CD14-positive monocyte (primary cell): Measurements from ENCODE around the gene NTF4. TPM values are rescaled to one million over a fixed set of nuclear protein-coding genes. Genes with fewer than 3 reads are reported as not detected.

Source experiments
- DNase-seq, 3 donors: peaks; one replicate each; pipeline ENCODE4 v3.0.0-alpha.2; 2011 to 2022
- H2AFZ ChIP-seq: 2 replicates; pipeline ENCODE4 v1.6.0; 2012; ENCODE audit warnings: mild to moderate bottlenecking, low read depth, low read length, inconsistent platforms; ENCODE audit not compliant: insufficient read depth, poor library complexity, severe bottlenecking
- H3K27ac ChIP-seq, 2 donors: 1 replicate in 1 of 2; 2 replicates in 1 of 2; pipeline ENCODE4 v1.5.1; 2012 to 2013; ENCODE audit warnings: low read length in 2 of 2, control low read depth in 1 of 2, inconsistent platforms in 1 of 2, low read depth in 1 of 2, mild to moderate bottlenecking in 1 of 2
- H3K27me3 ChIP-seq, 2 donors: one replicate each; pipeline versions ENCODE4 v1.6.0 to v1.6.1; 2011 to 2013; ENCODE audit warnings: low read length in 2 of 2; ENCODE audit not compliant: control insufficient read depth in 2 of 2, insufficient read depth in 2 of 2
- H3K36me3 ChIP-seq, 2 donors: replicated peaks in 1 of 2; 1 replicate in 1 of 2; 2 replicates in 1 of 2; pipeline versions ENCODE4 v1.5.1 to v1.6.1; 2012 to 2013; ENCODE audit warnings: low read length in 2 of 2, control low read depth in 1 of 2, inconsistent platforms in 1 of 2, mild to moderate bottlenecking in 1 of 2; ENCODE audit not compliant: insufficient read depth in 2 of 2, control insufficient read depth in 1 of 2
- H3K4me1 ChIP-seq, 2 donors: 1 replicate in 1 of 2; 2 replicates in 1 of 2; pipeline versions ENCODE4 v1.5.1 to v1.6.1; 2012 to 2013; ENCODE audit warnings: low read length in 2 of 2, control low read depth in 1 of 2, inconsistent platforms in 1 of 2, mild to moderate bottlenecking in 1 of 2, moderate library complexity in 1 of 2; ENCODE audit not compliant: insufficient read depth in 2 of 2, control insufficient read depth in 1 of 2
- H3K4me2 ChIP-seq: replicated peaks from 2 replicates; pipeline ENCODE3; 2012; ENCODE audit warnings: low read length, moderate library complexity, mild to moderate bottlenecking; ENCODE audit not compliant: poor library complexity, severe bottlenecking; ENCODE audit errors: extremely low read depth
- H3K4me3 ChIP-seq, 3 experiments: fragments of 200-600 bp in 1 of 3; sonication (generic) in 1 of 3; replicated peaks in 1 of 3; 1 replicate in 2 of 3; 2 replicates in 1 of 3; pipeline ENCODE4 v1.5.1; 2011 to 2013; ENCODE audit warnings: low read length in 3 of 3, mild to moderate bottlenecking in 3 of 3, control low read depth in 2 of 3, low read depth in 2 of 3, inconsistent platforms in 1 of 3, moderate library complexity in 1 of 3
- H3K79me2 ChIP-seq: 2 replicates; pipeline ENCODE4 v1.6.0; 2012; ENCODE audit warnings: mild to moderate bottlenecking, control low read depth, inconsistent platforms, low read length, moderate library complexity; ENCODE audit not compliant: insufficient read depth
- H3K9ac ChIP-seq: 2 replicates; pipeline ENCODE4 v1.6.0; 2017; ENCODE audit warnings: low read length, mild to moderate bottlenecking; ENCODE audit not compliant: insufficient read depth, poor library complexity, severe bottlenecking
- H3K9me3 ChIP-seq, 2 donors: replicated peaks in 1 of 2; 1 replicate in 1 of 2; 2 replicates in 1 of 2; pipeline versions ENCODE4 v1.5.1 to v1.6.1; 2012 to 2013; ENCODE audit warnings: low read length in 2 of 2, control low read depth in 1 of 2; ENCODE audit not compliant: control insufficient read depth in 1 of 2, insufficient read depth in 1 of 2
- H4K20me1 ChIP-seq: 2 replicates; pipeline ENCODE4 v1.6.0; 2012; ENCODE audit warnings: mild to moderate bottlenecking, low read length, control low read depth, moderate library complexity; ENCODE audit not compliant: insufficient read depth
- H3K27ac Mint-ChIP-seq, 7 donors: one replicate each; pipeline ENCODE4 v1.8.0; 2020; ENCODE audit warnings: mild to moderate bottlenecking in 7 of 7, mixed read lengths in 7 of 7, moderate library complexity in 6 of 7, inconsistent platforms in 2 of 7
- H3K27me3 Mint-ChIP-seq, 3 donors: one replicate each; pipeline ENCODE4 v1.8.0; 2021 to 2022; ENCODE audit warnings: low read depth in 3 of 3, mild to moderate bottlenecking in 3 of 3, mixed read lengths in 3 of 3, moderate library complexity in 3 of 3, inconsistent platforms in 1 of 3
- H3K36me3 Mint-ChIP-seq, 2 donors: one replicate each; pipeline ENCODE4 v1.8.0; 2020; ENCODE audit warnings: mixed read lengths in 2 of 2, inconsistent platforms in 1 of 2, mild to moderate bottlenecking in 1 of 2
- H3K4me1 Mint-ChIP-seq: one replicate; pipeline ENCODE4 v1.8.0; 2020; ENCODE audit warnings: mild to moderate bottlenecking, mixed read lengths
- H3K4me3 Mint-ChIP-seq, 2 donors: one replicate each; pipeline ENCODE4 v1.8.0; 2020; ENCODE audit warnings: mild to moderate bottlenecking in 2 of 2, mixed read lengths in 2 of 2, moderate library complexity in 1 of 2
- H3K9me3 Mint-ChIP-seq, 7 donors: one replicate each; pipeline ENCODE4 v1.8.0; 2020 to 2022; ENCODE audit warnings: mixed read lengths in 7 of 7, mild to moderate bottlenecking in 6 of 7, moderate library complexity in 6 of 7, inconsistent platforms in 2 of 7
- CTCF ChIP-seq: fragments of 200-600 bp; IDR thresholded peaks from one replicate; pipeline ENCODE4 v1.8.0; 2022; ENCODE audit warnings: antibody characterized with exemption, mild to moderate bottlenecking
- WGBS: methylation state at CpG from one replicate; pipeline ENCODE4 v1.1.5; 2013; ENCODE audit warnings: missing lambda C conversion rate; ENCODE audit not compliant: insufficient coverage; 5-methylcytosine and 5-hydroxymethylcytosine counted together
- intact Hi-C, 2 donors: fragments of 100-400 bp; cut with micrococcal nuclease; formaldehyde crosslinking; loops; one replicate each; pipeline versions ENCODE4 v1.15.0 to v1.15.1; 2023
- polyA plus RNA-seq, 3 donors: library from polyadenylated mRNA; depleted of rRNA in 1 of 3; unstranded in 2 of 3; stranded (reverse) in 1 of 3; fragments of 300-500 nt in 2 of 3; fragments of >200 nt in 1 of 3; fragmentation: Illumina TruSeq in 2 of 3; gene quantifications; 1 replicate in 2 of 3; 2 replicates in 1 of 3; pipeline ENCODE4 v1.2.3, GENCODE V29; 2012 to 2021

Gene NTF4
- polyA plus RNA-seq, 3 donors = not detected

- 91% methylated on average over 9 of the region's 9 CpGs for WGBS
- H3K36me3 ChIP-seq = no peaks in the 10 kb centered on the region
- Mint-ChIP-seq H3K27me3 (peaks cover 81 to 92% (median 84%) of the 10 kb centered on the region in 3 donors), H3K4me3 (no peak overlapping the region), H3K9me3 (peaks cover 0 to 36% (median 17%) of the 10 kb centered on the region in 7 donors), H3K27ac (no peak overlapping the region), H3K36me3 (peaks cover 3 to 8% of the 10 kb centered on the region in 2 donors), H3K4me1 (peaks cover 10% of the 10 kb centered on the region)
- H3K9me3 ChIP-seq = peaks cover 0 to 7% of the 10 kb centered on the region in 2 donors
- no peaks in the 10 kb centered on the region for H3K4me1 ChIP-seq
- H3K9ac ChIP-seq = no peak overlapping the region
- peaks cover 36 to 88% of the 10 kb centered on the region in 2 donors for H3K27me3 ChIP-seq
- H3K27ac ChIP-seq = no peak overlapping the region
- no peak overlapping the region for H3K4me2 ChIP-seq
- no peak for TF ChIP-seq CTCF
- no peaks in the 10 kb centered on the region for H4K20me1 ChIP-seq
- H3K79me2 ChIP-seq = no peaks in the 10 kb centered on the region
- intact Hi-C loops = no loop called here
- no peak overlapping the region for H2AFZ ChIP-seq
- DNase-seq = no peak
- H3K4me3 ChIP-seq = no peak overlapping the region
Observed at GRCh38 chr19:49069026-49069425, 4.4 kb upstream of the NTF4 start.

GRCh38 chr19:49067554-49067953 is 2.9 kb upstream of the NTF4 start:
- peaks cover 0 to 24% (median 9%) of the 10 kb centered on the region in 7 donors for H3K9me3 Mint-ChIP-seq
- no peak overlapping the region for H3K4me3 ChIP-seq
- DNase-seq = no peak
- no peak overlapping the region for H3K27ac ChIP-seq
- peaks cover 80 to 92% (median 84%) of the 10 kb centered on the region in 3 donors for H3K27me3 Mint-ChIP-seq
- H3K4me2 ChIP-seq = no peak overlapping the region
- WGBS = 78% methylated on average over 3 of the region's 3 CpGs
- no peaks in the 10 kb centered on the region for H3K36me3 ChIP-seq
- H3K79me2 ChIP-seq = no peaks in the 10 kb centered on the region
- H3K36me3 Mint-ChIP-seq = no peaks in the 10 kb centered on the region
- no peaks in the 10 kb centered on the region for H4K20me1 ChIP-seq
- intact Hi-C loops = no loop called here
- no peak overlapping the region for H3K9ac ChIP-seq
- H3K9me3 ChIP-seq = peaks cover 0 to 7% of the 10 kb centered on the region in 2 donors
- no peaks in the 10 kb centered on the region for H3K4me1 Mint-ChIP-seq
- no peak overlapping the region for H2AFZ ChIP-seq
- no peaks in the 10 kb centered on the region for H3K4me1 ChIP-seq
- no peak overlapping the region for H3K4me3 Mint-ChIP-seq
- peaks cover 27 to 86% of the 10 kb centered on the region in 2 donors for H3K27me3 ChIP-seq
- H3K27ac Mint-ChIP-seq = no peak overlapping the region
- no peak for TF ChIP-seq CTCF
